Measurements from ENCODE around the gene GLUL.

DNA sequence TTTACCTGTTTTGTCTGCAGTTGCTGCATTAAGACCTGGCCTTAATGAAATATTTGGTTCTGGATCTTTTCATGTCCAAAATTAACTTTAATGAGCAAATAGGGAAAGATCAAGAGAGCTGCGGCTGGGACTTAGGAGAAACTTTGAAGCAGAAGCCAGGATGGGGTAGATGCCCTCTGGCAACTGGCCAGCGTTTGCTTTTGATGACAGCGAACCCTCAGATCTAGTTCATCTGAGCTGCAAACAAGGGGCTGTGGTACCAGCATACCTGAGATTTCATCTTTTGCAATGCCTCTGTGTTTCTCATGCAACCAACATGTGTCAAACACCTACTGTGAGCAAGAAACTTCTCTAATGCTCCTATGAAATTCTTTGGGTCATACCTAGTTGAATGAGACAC lies 21.9 kb upstream of the GLUL start:
- no peak for TF ChIP-seq JUN (IDR thresholded peaks at IDR 0.05)
- no peak for TF ChIP-seq REST (IDR thresholded peaks at IDR 0.05)
- TF ChIP-seq SMC3 (IDR thresholded peaks at IDR 0.05), result no peak
- TF ChIP-seq POLR2AphosphoS2 (conservative IDR thresholded peaks at IDR 0.05; ENCODE audit: low read length), result no peak
- TF ChIP-seq CTCF (IDR thresholded peaks at IDR 0.05), result no peak
- no peak for TF ChIP-seq RAD21 (conservative IDR thresholded peaks at IDR 0.05 in 1 of 2, IDR thresholded peaks at IDR 0.05 in 1 of 2)
- TF ChIP-seq JUNB (IDR thresholded peaks at IDR 0.05), result no peak
- no peak for TF ChIP-seq POLR2A (IDR thresholded peaks at IDR 0.05; ENCODE audit: low read length)
- TF ChIP-seq EP300 (IDR thresholded peaks at IDR 0.05), result no peak
- no peak for TF ChIP-seq MAFK (IDR thresholded peaks at IDR 0.05; ENCODE audit: partially characterized antibody)
- TF ChIP-seq CBX8 (IDR thresholded peaks at IDR 0.05), result no peak
- TF ChIP-seq MAX (IDR thresholded peaks at IDR 0.05), result no peak
